Measurements from ENCODE around the gene MCTP1.

MCTP1 gene

GRCh38 chr5:95238560-95239325 lies 46.2 kb downstream of the MCTP1 start:
- ChIA-PET CTCF (interaction anchor here (0.6 kb wide), 1 partner anchor 270 kb away, joined by 3 read pairs; no protein-coding TSS in a partner anchor), POLR2A (ENCODE audit: low non-redundant PET) (no interaction called here)
- no peak overlapping the region for H3K27ac ChIP-seq
- peak; percentile 25; the same call in 1 of the 2 replicates for TF ChIP-seq CTCF (conservative IDR thresholded peaks at IDR 0.05; ENCODE audit: low read depth)
- peak; percentile 16 for DNase-seq (ENCODE audit: low spot score)

- no peak overlapping the region for H3K27ac ChIP-seq
- CTCF ChIA-PET: interaction anchor here (0.6 kb wide), 1 partner anchor 307 kb away, joined by 3 read pairs; no protein-coding TSS in a partner anchor
- POLR2A ChIA-PET (ENCODE audit: low non-redundant PET): no interaction called here
- DNase-seq (ENCODE audit: low spot score): no peak
- no peak for TF ChIP-seq CTCF (conservative IDR thresholded peaks at IDR 0.05; ENCODE audit: low read depth)
Measured at GRCh38 chr5:95237324-95237723, 47.6 kb downstream of the MCTP1 start.

GRCh38 chr5:95235439-95235982 lies 49.4 kb downstream of the MCTP1 start:
- no peak overlapping the region for H3K27ac ChIP-seq
- CTCF ChIA-PET: interaction anchor here (0.7 to 0.8 kb wide), 2 partner anchors 266 to 771 kb away, joined by 3 read pairs; no protein-coding TSS in a partner anchor
- POLR2A ChIA-PET (ENCODE audit: low non-redundant PET): no interaction called here
- DNase-seq (ENCODE audit: low spot score): no peak
- no peak for TF ChIP-seq CTCF (conservative IDR thresholded peaks at IDR 0.05; ENCODE audit: low read depth)

- CTCF ChIA-PET: no interaction called here
- DNase-seq (ENCODE audit: low spot score): no peak
- no peak for TF ChIP-seq CTCF (conservative IDR thresholded peaks at IDR 0.05; ENCODE audit: low read depth)
- POLR2A ChIA-PET (ENCODE audit: low non-redundant PET): no interaction called here
- H3K27ac ChIP-seq: no peak overlapping the region
Measured at GRCh38 chr5:95229646-95230045, 55.2 kb downstream of the MCTP1 start.

- H3K27ac ChIP-seq: no peak overlapping the region
- ChIA-PET CTCF (interaction anchor here (0.6 kb wide), 2 partner anchors 62 to 246 kb away, joined by 3 read pairs; no protein-coding TSS in a partner anchor), POLR2A (ENCODE audit: low non-redundant PET) (interaction anchor here (0.7 kb wide), 1 partner anchor 48 kb away, joined by 14 read pairs; no protein-coding TSS in a partner anchor)
- no peak for DNase-seq (ENCODE audit: low spot score)
- no peak for TF ChIP-seq CTCF (conservative IDR thresholded peaks at IDR 0.05; ENCODE audit: low read depth)
Measured at GRCh38 chr5:95224701-95225459, 60.0 kb downstream of the MCTP1 start.

- POLR2A ChIA-PET (ENCODE audit: low non-redundant PET): no interaction called here
- H3K27ac ChIP-seq: no peak overlapping the region
- CTCF ChIA-PET: no interaction called here
- no peak for DNase-seq (ENCODE audit: low spot score)
- TF ChIP-seq CTCF (conservative IDR thresholded peaks at IDR 0.05; ENCODE audit: low read depth): no peak
Measured at GRCh38 chr5:95223566-95224258, 61.2 kb downstream of the MCTP1 start.

Measured in RWPE1 (cell line).